Spinal cord (tissue), 10 donors: ENCODE data around the gene NR3C2. TPM values are rescaled to one million over a fixed set of nuclear protein-coding genes. Genes with fewer than 3 reads are reported as not detected.
A peak's percentile ranks its signal among the peaks of the same experiment; 100 is the strongest.

Experiments
- DNase-seq, 6 donors: peaks; one replicate each; pipeline versions ENCODE4 v3.0.0 to v3.0.0-alpha.2; 2013 to 2015; ENCODE audit warnings: low spot score in 6 of 6, low read depth in 4 of 6
- H3K27ac ChIP-seq: one replicate; pipeline ENCODE4 v1.5.1; 2013; ENCODE audit warnings: low read depth, low read length, control low read depth
- H3K27me3 ChIP-seq: one replicate; pipeline ENCODE4 v1.6.1; 2013; ENCODE audit warnings: low read length; ENCODE audit not compliant: control insufficient read depth, insufficient read depth
- H3K36me3 ChIP-seq: one replicate; pipeline ENCODE4 v1.6.1; 2013; ENCODE audit warnings: low read length; ENCODE audit not compliant: control insufficient read depth, insufficient read depth
- H3K4me1 ChIP-seq: one replicate; pipeline ENCODE4 v1.6.1; 2013; ENCODE audit warnings: low read length; ENCODE audit not compliant: control insufficient read depth, insufficient read depth
- H3K4me3 ChIP-seq: one replicate; pipeline ENCODE4 v1.5.1; 2013; ENCODE audit warnings: low read depth, low read length, control low read depth
- H3K9me3 ChIP-seq: one replicate; pipeline ENCODE4 v1.6.1; 2013; ENCODE audit warnings: low read length; ENCODE audit not compliant: control insufficient read depth, insufficient read depth
- WGBS: methylation state at CpG from one replicate; pipeline ENCODE4 v1.1.5; 2013; ENCODE audit warnings: missing lambda C conversion rate; ENCODE audit not compliant: insufficient coverage; 5-methylcytosine and 5-hydroxymethylcytosine counted together
- polyA plus RNA-seq, 2 donors: library from polyadenylated mRNA; unstranded; fragments of 120-200 nt; gene quantifications; one replicate each; pipeline ENCODE4 v1.2.1, GENCODE V29; 2013; ENCODE audit not compliant: insufficient read length in 2 of 2
- total RNA-seq, 2 donors: library from RNA; depleted of rRNA in 1 of 2; stranded (reverse); fragments of 120-200 nt in 1 of 2; fragments of >200 nt in 1 of 2; gene quantifications; one replicate each; pipeline versions ENCODE4 v1.2.3 to v1.2.4, GENCODE V29; 2013 to 2014
- donor health status: healthy.

Gene NR3C2
- total and polyA plus RNA-seq, 4 donors: 9.2 to 27.0 (median 14.1) TPM

DNA sequence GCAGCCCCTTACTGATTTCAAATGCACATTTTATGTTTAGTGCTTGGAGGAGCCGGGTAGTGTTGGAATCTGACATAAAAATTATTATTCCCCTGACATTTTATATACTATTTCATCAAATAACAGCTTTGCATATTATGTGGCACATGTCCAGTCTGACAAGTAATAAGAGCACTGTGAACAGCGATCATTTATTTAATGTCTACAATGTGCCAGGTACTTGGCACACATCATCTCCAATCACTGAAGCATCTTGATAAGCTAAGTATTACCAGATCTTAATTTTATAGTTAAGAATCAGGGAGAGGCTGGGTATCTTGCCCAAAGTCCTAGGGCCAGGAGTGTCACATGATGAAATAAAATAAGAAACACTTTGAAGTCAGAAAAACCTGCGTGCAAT, 197.2 kb downstream of the NR3C2 start:
- Histone ChIP-seq H3K4me1 (no peaks in the 10 kb centered on the region), H3K27me3 (no peaks in the 10 kb centered on the region), H3K4me3 (no peak overlapping the region), H3K36me3 (no peaks in the 10 kb centered on the region), H3K27ac (no peak overlapping the region), H3K9me3 (no peaks in the 10 kb centered on the region)
- no CpG with 5 or more reads among the region's 3 CpGs for WGBS
- DNase-seq: peak in 1 of 6 donors; percentile 19

DNA sequence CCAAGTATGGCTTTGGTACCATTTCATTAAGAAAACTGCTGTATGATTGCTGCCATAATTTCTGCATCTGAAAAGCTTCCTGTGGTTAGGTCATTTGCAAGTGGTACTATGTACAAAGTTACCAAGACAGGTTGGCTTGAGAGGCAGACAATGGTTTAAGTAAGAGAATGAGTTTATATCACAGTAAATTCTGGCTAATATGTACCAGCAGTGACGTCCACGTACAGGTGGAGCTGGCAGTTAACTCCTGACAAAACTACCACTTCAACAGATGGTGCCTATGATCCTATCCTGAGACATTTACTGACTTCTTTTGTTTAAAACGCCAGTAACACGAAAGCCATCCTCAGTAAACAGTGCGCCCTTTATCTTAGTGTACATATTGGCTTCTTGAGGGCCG, 198.4 kb downstream of the NR3C2 start:
- H3K27ac ChIP-seq: no peak overlapping the region
- no peaks in the 10 kb centered on the region for H3K27me3 ChIP-seq
- no peaks in the 10 kb centered on the region for H3K36me3 ChIP-seq
- no peaks in the 10 kb centered on the region for H3K9me3 ChIP-seq
- no peak overlapping the region for H3K4me3 ChIP-seq
- DNase-seq: no peak
- no peaks in the 10 kb centered on the region for H3K4me1 ChIP-seq
- WGBS: 83% methylated on average over 2 of the region's 6 CpGs

DNA sequence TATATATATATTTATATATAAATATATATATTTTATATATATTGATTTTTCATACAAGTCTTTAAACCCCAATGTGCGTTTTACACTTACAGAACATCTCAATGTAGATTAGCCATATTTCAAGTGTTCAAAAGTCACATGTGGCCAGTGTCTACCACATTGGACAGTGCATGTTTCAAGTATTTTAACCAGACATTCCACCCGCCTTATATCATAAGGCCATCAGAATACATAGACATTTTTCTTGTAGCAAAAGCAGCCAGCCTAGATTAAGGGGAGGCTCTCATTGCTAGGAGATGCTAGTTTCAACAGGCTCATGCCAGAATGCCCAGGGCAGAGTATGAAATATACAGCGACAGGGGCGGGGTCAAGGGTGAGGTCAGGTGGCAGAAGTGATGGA, 202.0 kb downstream of the NR3C2 start:
- Histone ChIP-seq H3K4me1 (no peaks in the 10 kb centered on the region), H3K4me3 (no peak overlapping the region), H3K9me3 (no peaks in the 10 kb centered on the region), H3K27me3 (no peaks in the 10 kb centered on the region), H3K36me3 (no peaks in the 10 kb centered on the region), H3K27ac (no peak overlapping the region)
- DNase-seq: no peak
- WGBS: 100% methylated on average over 1 of the region's 4 CpGs

DNA sequence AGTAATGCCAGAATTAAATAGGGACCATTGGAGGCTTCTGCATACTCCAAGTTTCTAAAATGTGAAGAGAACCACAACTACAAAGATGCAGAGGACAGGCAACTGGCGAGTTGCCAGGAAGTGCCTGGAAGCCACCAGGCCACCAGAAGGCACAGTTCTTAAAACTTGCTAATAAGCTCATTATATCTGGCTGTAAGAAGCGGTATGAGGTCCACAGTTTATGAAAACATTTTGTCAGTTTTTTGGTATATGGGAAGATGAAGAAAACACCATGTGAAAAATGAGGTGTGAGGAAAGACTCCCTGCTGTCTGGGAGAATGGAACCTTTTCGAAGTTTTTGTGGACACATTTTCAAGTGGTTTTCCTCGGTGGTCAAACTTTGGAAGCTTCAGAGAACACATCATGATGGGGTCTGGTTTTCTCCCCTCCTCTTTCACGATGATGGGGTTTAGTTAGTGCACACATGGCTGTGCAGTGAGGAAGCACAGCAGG, 202.7 kb downstream of the NR3C2 start:
- Histone ChIP-seq H3K4me3 (no peak overlapping the region), H3K4me1 (no peaks in the 10 kb centered on the region), H3K27ac (no peak overlapping the region), H3K9me3 (no peaks in the 10 kb centered on the region), H3K36me3 (no peaks in the 10 kb centered on the region), H3K27me3 (no peaks in the 10 kb centered on the region)
- peak in 1 of 6 donors; percentile 18 for DNase-seq
- WGBS: 77% methylated on average over 3 of the region's 5 CpGs

DNA sequence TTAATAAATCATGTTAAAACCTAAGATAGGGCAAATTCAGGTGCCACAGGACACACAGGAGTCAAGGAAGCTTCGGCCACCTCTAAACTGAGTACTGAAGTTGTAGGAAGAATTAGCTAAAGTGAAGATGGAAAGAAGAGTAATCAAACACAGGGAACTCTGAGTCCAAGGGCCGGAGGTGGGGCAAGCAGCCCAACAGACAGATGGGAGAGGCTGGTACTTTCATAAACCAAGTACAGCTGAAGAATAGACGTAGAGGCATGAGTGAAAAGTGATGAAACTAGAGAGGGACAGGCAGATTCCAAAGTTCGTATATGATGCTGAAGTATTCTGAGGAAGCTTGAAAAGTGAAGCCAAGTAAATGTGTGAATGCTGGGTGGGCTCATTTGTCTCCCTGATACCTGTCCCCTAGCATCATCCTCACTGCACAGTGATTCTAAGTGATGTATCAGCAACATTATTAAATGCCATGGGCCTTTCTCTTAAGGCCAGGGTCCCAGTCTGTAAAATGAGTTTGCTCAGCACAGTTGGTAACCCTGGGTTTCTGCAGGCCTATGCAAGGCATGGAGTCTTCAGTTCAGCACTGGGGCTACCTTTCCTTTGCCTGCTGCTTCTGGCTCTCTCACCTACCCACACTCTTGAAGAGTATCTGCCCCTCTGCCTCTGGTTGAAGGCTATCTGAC, 203.3 kb downstream of the NR3C2 start:
- Histone ChIP-seq H3K4me3 (no peak overlapping the region), H3K27me3 (no peaks in the 10 kb centered on the region), H3K27ac (no peak overlapping the region), H3K4me1 (no peaks in the 10 kb centered on the region), H3K9me3 (no peaks in the 10 kb centered on the region), H3K36me3 (no peaks in the 10 kb centered on the region)
- no peak for DNase-seq
- 87% methylated on average over 4 of the region's 4 CpGs for WGBS

DNA sequence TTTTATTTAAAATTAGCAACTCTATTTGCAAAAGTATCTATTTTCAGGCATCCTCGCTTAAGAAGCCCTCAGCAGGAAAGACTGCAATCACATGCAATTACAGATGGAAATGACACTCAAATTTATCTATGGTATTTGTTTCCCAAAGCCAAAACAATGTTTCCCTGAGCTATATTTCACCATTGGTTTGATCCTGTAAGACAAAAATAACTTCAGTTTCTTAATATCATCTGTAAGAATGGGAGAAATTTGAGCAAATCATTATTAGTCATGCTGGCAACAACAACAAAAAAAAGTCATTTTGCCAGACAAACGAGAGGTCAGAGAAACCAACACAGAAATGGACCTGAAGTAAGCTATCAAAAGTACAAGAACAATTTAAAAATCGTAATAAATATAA, 204.1 kb downstream of the NR3C2 start:
- no peaks in the 10 kb centered on the region for H3K36me3 ChIP-seq
- no peak overlapping the region for H3K4me3 ChIP-seq
- WGBS: 100% methylated on average over 1 of the region's 3 CpGs
- no peaks in the 10 kb centered on the region for H3K4me1 ChIP-seq
- H3K27ac ChIP-seq: no peak overlapping the region
- DNase-seq: no peak
- no peaks in the 10 kb centered on the region for H3K27me3 ChIP-seq
- H3K9me3 ChIP-seq: no peaks in the 10 kb centered on the region

DNA sequence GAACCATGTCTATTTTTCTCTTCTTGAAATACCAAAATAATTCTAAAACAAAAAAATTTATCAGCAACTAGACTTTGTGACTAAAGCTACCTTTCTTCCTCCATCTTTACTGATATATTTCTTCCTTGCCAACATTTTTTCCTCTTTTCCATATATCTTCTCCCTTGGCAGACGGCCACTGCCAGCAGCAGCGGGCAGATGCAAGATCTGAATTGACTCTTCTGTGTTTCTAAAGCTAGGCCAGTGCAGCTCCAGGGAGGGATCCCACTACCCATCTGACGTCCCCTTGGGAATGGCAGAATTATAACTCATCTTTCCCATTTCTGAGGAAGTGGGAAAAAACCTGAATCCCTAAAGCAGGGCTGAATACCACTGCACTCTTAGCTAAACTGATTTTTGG, 206.4 kb downstream of the NR3C2 start:
- 46% methylated on average over 3 of the region's 3 CpGs for WGBS
- H3K9me3 ChIP-seq: peaks cover 4% of the 10 kb centered on the region
- H3K36me3 ChIP-seq: no peaks in the 10 kb centered on the region
- no peaks in the 10 kb centered on the region for H3K4me1 ChIP-seq
- peak overlapping the region; percentile 15 for H3K27ac ChIP-seq
- H3K27me3 ChIP-seq: no peaks in the 10 kb centered on the region
- peak in 2 of 6 donors; percentile 36 to 44 for DNase-seq
- no peak overlapping the region for H3K4me3 ChIP-seq

DNA sequence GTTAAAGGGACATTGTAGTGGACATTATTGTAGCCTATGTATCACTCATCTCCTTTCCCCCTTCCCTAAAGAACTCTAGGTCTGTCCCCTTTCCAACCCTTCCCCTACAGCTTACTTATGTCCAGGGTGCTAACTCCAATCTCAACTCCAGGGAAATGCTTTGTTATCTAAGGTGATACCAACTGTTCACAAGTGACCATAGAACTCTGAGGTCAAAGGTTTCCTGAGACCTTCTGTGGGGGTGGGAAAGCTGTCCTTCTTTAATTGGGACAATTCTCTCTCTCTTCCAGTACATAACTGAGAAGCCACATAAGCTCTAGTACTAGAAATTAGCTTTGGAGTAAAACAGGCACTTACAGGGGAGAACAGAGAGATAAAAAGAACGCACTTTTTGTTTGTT, 212.4 kb downstream of the NR3C2 start:
- Histone ChIP-seq H3K27ac (no peak overlapping the region), H3K4me1 (no peaks in the 10 kb centered on the region), H3K4me3 (no peak overlapping the region), H3K9me3 (peaks cover 4% of the 10 kb centered on the region), H3K27me3 (no peaks in the 10 kb centered on the region), H3K36me3 (no peaks in the 10 kb centered on the region)
- DNase-seq: no peak
- 80% methylated on average over 1 of the region's 1 CpG for WGBS

DNA sequence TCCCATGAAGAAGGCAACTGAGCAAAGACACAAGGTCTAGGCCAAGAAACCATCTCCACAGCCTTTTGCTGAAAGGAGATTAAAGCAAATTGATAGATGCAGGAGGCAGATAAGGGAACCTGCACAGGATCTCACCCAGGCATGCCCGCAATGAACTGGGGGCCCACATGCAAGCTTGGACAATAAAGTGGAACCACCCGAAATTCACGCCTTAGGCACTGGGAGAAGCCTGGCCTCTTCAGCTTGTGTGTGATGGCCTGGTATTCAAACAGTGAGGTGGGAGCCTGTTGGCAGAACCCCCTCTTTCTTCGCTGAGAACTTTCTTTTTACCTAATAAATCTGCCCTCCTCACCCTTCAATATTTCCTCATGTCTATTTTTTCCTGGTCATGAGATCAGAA, 213.2 kb downstream of the NR3C2 start:
- Histone ChIP-seq H3K27me3 (no peaks in the 10 kb centered on the region), H3K4me3 (no peak overlapping the region), H3K9me3 (peaks cover 4% of the 10 kb centered on the region), H3K4me1 (no peaks in the 10 kb centered on the region), H3K36me3 (no peaks in the 10 kb centered on the region), H3K27ac (no peak overlapping the region)
- 90% methylated on average over 4 of the region's 4 CpGs for WGBS
- no peak for DNase-seq

DNA sequence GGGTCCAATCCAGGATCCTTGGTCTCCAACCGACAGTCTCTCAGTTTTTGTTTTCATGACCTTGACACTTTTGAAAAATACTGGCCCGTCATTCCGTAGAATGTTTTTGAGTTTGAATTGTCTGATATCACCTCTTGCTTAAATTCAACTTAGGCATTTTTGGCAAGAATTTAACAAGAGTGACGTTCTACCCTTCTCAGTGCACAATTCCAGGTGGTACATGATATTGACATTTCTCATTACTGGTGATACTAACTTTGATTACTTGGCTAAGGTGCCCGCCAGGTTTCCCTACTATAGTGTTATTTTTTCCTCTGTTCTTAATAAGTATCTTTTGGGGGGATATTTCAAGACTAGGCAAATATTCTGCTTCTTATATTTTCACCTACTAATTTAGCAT, 215.1 kb downstream of the NR3C2 start:
- no peaks in the 10 kb centered on the region for H3K36me3 ChIP-seq
- no peaks in the 10 kb centered on the region for H3K27me3 ChIP-seq
- no peak overlapping the region for H3K4me3 ChIP-seq
- no peaks in the 10 kb centered on the region for H3K9me3 ChIP-seq
- no peak overlapping the region for H3K27ac ChIP-seq
- no peak for DNase-seq
- H3K4me1 ChIP-seq: no peaks in the 10 kb centered on the region
- no CpG with 5 or more reads among the region's 5 CpGs for WGBS
